PFSK-1 (cell line): ENCODE results near the gene ACP5.

Experiments used
- FOXP2 ChIP-seq: optimal IDR thresholded peaks from 2 replicates; pipeline ENCODE3; 2011; ENCODE audit warnings: borderline replicate concordance, control low read depth, inconsistent platforms; ENCODE audit not compliant: insufficient read depth; ENCODE audit errors: extremely low read length, extremely low read depth
- POLR2AphosphoS5 ChIP-seq: IDR thresholded peaks from 2 replicates; pipeline ENCODE4 v1.6.1; 2012; ENCODE audit warnings: low read depth, mild to moderate bottlenecking, control low read depth, low read length, moderate library complexity
- REST ChIP-seq, 2 experiments: IDR thresholded peaks; 2 replicates each; pipeline versions ENCODE4 v1.6.1 to v1.8.0; 2011 to 2012; ENCODE audit warnings: low read depth in 2 of 2, low read length in 2 of 2, control low read depth in 1 of 2, inconsistent platforms in 1 of 2, mild to moderate bottlenecking in 1 of 2, moderate library complexity in 1 of 2; ENCODE audit not compliant: insufficient read depth in 1 of 2
- SIN3A ChIP-seq: IDR thresholded peaks from 2 replicates; pipeline ENCODE4 v1.6.1; 2012; ENCODE audit warnings: mild to moderate bottlenecking, low read length, moderate library complexity, borderline replicate concordance; ENCODE audit not compliant: insufficient read depth
- TAF1 ChIP-seq: IDR thresholded peaks from 2 replicates; pipeline ENCODE4 v1.6.1; 2012; ENCODE audit warnings: low read length, control low read depth, borderline replicate concordance; ENCODE audit not compliant: insufficient read depth

ACP5 gene

GRCh38 chr19:11617180-11618062 is 40.0 kb upstream of the ACP5 start:
- no peak for TF ChIP-seq SIN3A
- TF ChIP-seq TAF1, result no peak
- TF ChIP-seq REST (IDR thresholded peaks at IDR 0.05; ENCODE audit: insufficient read depth in 1 of 2, low read depth in 2 of 2, low read length in 2 of 2), result no peak
- TF ChIP-seq FOXP2, result no peak
- no peak for TF ChIP-seq POLR2AphosphoS5

GRCh38 chr19:11612816-11613511 is 35.5 kb upstream of the ACP5 start:
- TF ChIP-seq FOXP2, result no peak
- TF ChIP-seq POLR2AphosphoS5, result no peak
- no peak for TF ChIP-seq SIN3A
- TF ChIP-seq REST (IDR thresholded peaks at IDR 0.05; ENCODE audit: insufficient read depth in 1 of 2, low read depth in 2 of 2, low read length in 2 of 2), result no peak
- no peak for TF ChIP-seq TAF1

GRCh38 chr19:11611730-11612129 is 34.3 kb upstream of the ACP5 start:
- TF ChIP-seq TAF1 (no peak), POLR2AphosphoS5 (no peak), FOXP2 (no peak), REST (IDR thresholded peaks at IDR 0.05; ENCODE audit: insufficient read depth in 1 of 2, low read depth in 2 of 2, low read length in 2 of 2) (no peak), SIN3A (no peak)

GRCh38 chr19:11606484-11606883 is 29.0 kb upstream of the ACP5 start:
- TF ChIP-seq POLR2AphosphoS5, result no peak
- no peak for TF ChIP-seq SIN3A
- TF ChIP-seq FOXP2, result no peak
- no peak for TF ChIP-seq REST (IDR thresholded peaks at IDR 0.05; ENCODE audit: insufficient read depth in 1 of 2, low read depth in 2 of 2, low read length in 2 of 2)

- TF ChIP-seq POLR2AphosphoS5 (no peak), TAF1 (no peak), SIN3A (no peak), REST (IDR thresholded peaks at IDR 0.05; ENCODE audit: insufficient read depth in 1 of 2, low read depth in 2 of 2, low read length in 2 of 2) (no peak), FOXP2 (no peak)
Measured at GRCh38 chr19:11598746-11599145, 21.3 kb upstream of the ACP5 start.
